HG03439 (cell line): ENCODE data around the gene TAC3.
"Not testable (repeated sequence)": the region's sequence is repeated elsewhere in the genome, so short reads cannot be mapped to it uniquely, and the experiment has no call there.

Experiments
- ATAC-seq: cut with Tn5 transposase; IDR thresholded peaks from one replicate; pipeline ENCODE4 v1.9.1; 2021; ENCODE audit warnings: mild to moderate bottlenecking, moderate library complexity; ENCODE audit not compliant: unreplicated experiment

TAC3 gene

GRCh38 chr12:56987011-56987410, 29.3 kb downstream of the TAC3 start:
- no peak for ATAC-seq

GRCh38 chr12:56985714-56986113, 30.6 kb downstream of the TAC3 start:
- not testable (repeated sequence) for ATAC-seq

- ATAC-seq, result no peak
Measured at GRCh38 chr12:56983386-56983785, 32.9 kb downstream of the TAC3 start.

- ATAC-seq, result not testable (repeated sequence)
Measured at GRCh38 chr12:56982578-56983236, 33.6 kb downstream of the TAC3 start.

GRCh38 chr12:56980941-56981530, 35.3 kb downstream of the TAC3 start:
- no peak for ATAC-seq

- ATAC-seq, result no peak
Measured at GRCh38 chr12:56980268-56980667, 36.1 kb downstream of the TAC3 start.

GRCh38 chr12:56979628-56980027, 36.7 kb downstream of the TAC3 start:
- no peak for ATAC-seq

GRCh38 chr12:56978397-56979138, 37.8 kb downstream of the TAC3 start:
- ATAC-seq, result no peak

GRCh38 chr12:56977361-56977760, 39.0 kb downstream of the TAC3 start:
- not testable (repeated sequence) for ATAC-seq

GRCh38 chr12:56974224-56974623, 42.1 kb downstream of the TAC3 start:
- not testable (repeated sequence) for ATAC-seq

GRCh38 chr12:56968910-56969309, 47.4 kb downstream of the TAC3 start:
- not testable (repeated sequence) for ATAC-seq

GRCh38 chr12:56965997-56966642, 50.2 kb downstream of the TAC3 start:
- ATAC-seq, result not testable (repeated sequence)

- not testable (repeated sequence) for ATAC-seq
Measured at GRCh38 chr12:56965124-56965523, 51.2 kb downstream of the TAC3 start.

- ATAC-seq, result not testable (repeated sequence)
Measured at GRCh38 chr12:56963557-56963956, 52.8 kb downstream of the TAC3 start.

GRCh38 chr12:56962247-56962646, 54.1 kb downstream of the TAC3 start:
- ATAC-seq, result not testable (repeated sequence)
